Breast epithelium (tissue), 3 donors: ENCODE data around the gene SERPINI1.
A peak's percentile ranks its signal among the peaks of the same experiment; 100 is the strongest.

Source experiments
- POLR2A ChIP-seq: fragments of 450-650 bp; IDR thresholded peaks from one replicate; pipeline ENCODE4 v1.6.1; 2016; ENCODE audit warnings: antibody characterized with exemption, mild to moderate bottlenecking, moderate library complexity
- POLR2AphosphoS5 ChIP-seq, 3 donors: sonication (generic); formaldehyde crosslinking; IDR thresholded peaks; one replicate each; pipeline ENCODE4 v1.6.1; 2017; ENCODE audit warnings: antibody characterized with exemption in 3 of 3
- TF ChIP-seq, protein P1 (sequence below), 3 donors: fragments of 450-650 bp; IDR thresholded peaks; one replicate each; pipeline ENCODE4 v1.5.1; 2016 to 2017; ENCODE audit warnings: antibody characterized with exemption in 3 of 3, mild to moderate bottlenecking in 3 of 3, moderate library complexity in 3 of 3

DNA sequence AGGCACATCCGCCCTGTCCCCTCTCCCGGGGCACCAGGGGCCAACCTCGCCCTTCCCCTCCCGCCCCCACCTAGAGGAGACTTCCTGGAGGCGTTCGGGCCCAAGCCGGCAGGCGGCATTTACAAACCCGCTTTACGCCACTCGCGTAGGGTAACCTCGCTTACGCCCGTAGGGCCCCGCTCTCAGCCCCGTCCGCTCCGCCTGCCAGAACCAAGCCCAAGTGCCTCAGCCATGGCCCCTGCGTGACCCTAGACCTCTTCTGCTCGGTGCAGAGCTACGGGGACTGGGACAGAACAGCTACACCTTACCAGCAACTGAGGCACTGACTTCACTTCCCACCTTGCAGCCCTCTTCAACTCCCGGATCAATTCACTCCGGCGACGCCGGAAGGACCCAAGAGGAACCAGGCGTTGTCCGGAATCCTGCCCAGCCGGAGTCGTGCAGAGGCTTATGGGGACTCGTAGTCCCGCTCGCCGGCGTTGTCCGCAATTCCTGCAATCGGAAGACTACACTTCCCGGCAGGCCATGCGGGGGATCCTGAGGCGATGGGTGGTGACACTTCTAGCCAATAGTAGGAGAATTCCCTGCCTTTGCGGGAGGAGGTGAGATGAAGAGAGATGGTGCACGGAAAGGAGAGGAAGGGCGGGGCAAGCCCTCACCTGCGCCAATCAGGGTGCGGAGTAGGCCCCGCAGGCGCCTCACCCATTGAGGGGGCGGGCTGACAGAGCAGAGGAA is 856 bp upstream of the SERPINI1 start, which contains the start of gene PDCD10:
- TF ChIP-seq, protein P1, sequence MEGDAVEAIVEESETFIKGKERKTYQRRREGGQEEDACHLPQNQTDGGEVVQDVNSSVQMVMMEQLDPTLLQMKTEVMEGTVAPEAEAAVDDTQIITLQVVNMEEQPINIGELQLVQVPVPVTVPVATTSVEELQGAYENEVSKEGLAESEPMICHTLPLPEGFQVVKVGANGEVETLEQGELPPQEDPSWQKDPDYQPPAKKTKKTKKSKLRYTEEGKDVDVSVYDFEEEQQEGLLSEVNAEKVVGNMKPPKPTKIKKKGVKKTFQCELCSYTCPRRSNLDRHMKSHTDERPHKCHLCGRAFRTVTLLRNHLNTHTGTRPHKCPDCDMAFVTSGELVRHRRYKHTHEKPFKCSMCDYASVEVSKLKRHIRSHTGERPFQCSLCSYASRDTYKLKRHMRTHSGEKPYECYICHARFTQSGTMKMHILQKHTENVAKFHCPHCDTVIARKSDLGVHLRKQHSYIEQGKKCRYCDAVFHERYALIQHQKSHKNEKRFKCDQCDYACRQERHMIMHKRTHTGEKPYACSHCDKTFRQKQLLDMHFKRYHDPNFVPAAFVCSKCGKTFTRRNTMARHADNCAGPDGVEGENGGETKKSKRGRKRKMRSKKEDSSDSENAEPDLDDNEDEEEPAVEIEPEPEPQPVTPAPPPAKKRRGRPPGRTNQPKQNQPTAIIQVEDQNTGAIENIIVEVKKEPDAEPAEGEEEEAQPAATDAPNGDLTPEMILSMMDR (IDR thresholded peaks at IDR 0.05) = no peak
- TF ChIP-seq POLR2A (no peak), POLR2AphosphoS5 (IDR thresholded peaks at IDR 0.05) (peak; percentile 77 to 92 (median 81))
